HG03039 (cell line): Measurements from ENCODE around the gene CNDP1.

ENCODE experiments used
- ATAC-seq: cut with Tn5 transposase; IDR thresholded peaks from one replicate; pipeline ENCODE4 v1.9.1; 2021; ENCODE audit warnings: mild to moderate bottlenecking, moderate library complexity; ENCODE audit not compliant: unreplicated experiment

The CNDP1 gene

GRCh38 chr18:74623047-74623816 lies 88.9 kb downstream of the CNDP1 start:
- no peak for ATAC-seq

- no peak for ATAC-seq
Observed at GRCh38 chr18:74624466-74624865, 90.2 kb downstream of the CNDP1 start.

- no peak for ATAC-seq
Observed at GRCh38 chr18:74625157-74625556, 90.9 kb downstream of the CNDP1 start.

- no peak for ATAC-seq
Observed at GRCh38 chr18:74626049-74626874, 92.0 kb downstream of the CNDP1 start.

GRCh38 chr18:74630804-74631203 lies 96.5 kb downstream of the CNDP1 start:
- no peak for ATAC-seq

GRCh38 chr18:74631212-74631611 lies 96.9 kb downstream of the CNDP1 start:
- ATAC-seq: no peak

- ATAC-seq: no peak
Observed at GRCh38 chr18:74631623-74632350, 97.5 kb downstream of the CNDP1 start.

GRCh38 chr18:74632351-74632679 lies 98.0 kb downstream of the CNDP1 start:
- no peak for ATAC-seq

- ATAC-seq: no peak
Observed at GRCh38 chr18:74632856-74633255, 98.6 kb downstream of the CNDP1 start.

GRCh38 chr18:74633652-74634352 lies 99.5 kb downstream of the CNDP1 start:
- no peak for ATAC-seq

- no peak for ATAC-seq
Observed at GRCh38 chr18:74635224-74635975, 101.1 kb downstream of the CNDP1 start.
